Measurements from ENCODE around the gene RHD. TPM values are rescaled to one million over a fixed set of nuclear protein-coding genes. Genes with fewer than 3 reads are reported as not detected.

The RHD gene
- total RNA-seq, 1 donor = 1.2 TPM

Other genes starting within 250 kb of the RHD start
- gene SYF2, start 40.0 kb upstream of the RHD start, total RNA-seq = 98.0 TPM
- gene RSRP1, start 25.1 kb upstream of the RHD start, total RNA-seq = 292 TPM
- 136 TPM for gene TMEM50A, start 65.8 kb downstream of the RHD start, total RNA-seq
- gene RHCE, start 148.3 kb downstream of the RHD start, total RNA-seq = not detected
- 23.6 TPM for gene MACO1, start 158.4 kb downstream of the RHD start, total RNA-seq